Suprapubic skin (tissue), 4 donors: ENCODE data around the gene LIPN. TPM values are rescaled to one million over a fixed set of nuclear protein-coding genes. Genes with fewer than 3 reads are reported as not detected.

Experiments
- DNase-seq, 2 donors: peaks; one replicate each; pipeline ENCODE4 v3.0.0-alpha.2; 2019; ENCODE audit warnings: low spot score in 2 of 2
- H3K27ac ChIP-seq: fragments of 200-600 bp; sonication (generic); one replicate; pipeline ENCODE4 v1.5.1; 2019
- H3K27me3 ChIP-seq: fragments of 200-600 bp; sonication (generic); one replicate; pipeline ENCODE4 v1.5.1; 2019
- H3K36me3 ChIP-seq: fragments of 200-600 bp; sonication (generic); one replicate; pipeline ENCODE4 v1.5.1; 2019
- H3K4me1 ChIP-seq: fragments of 200-600 bp; sonication (generic); one replicate; pipeline ENCODE4 v1.5.1; 2019
- H3K4me3 ChIP-seq: fragments of 200-600 bp; sonication (generic); one replicate; pipeline ENCODE4 v1.5.1; 2019; ENCODE audit warnings: mild to moderate bottlenecking
- H3K9me3 ChIP-seq: fragments of 200-600 bp; sonication (generic); one replicate; pipeline ENCODE4 v1.5.1; 2019
- EP300 ChIP-seq: sonication (generic); formaldehyde crosslinking; IDR thresholded peaks from one replicate; pipeline ENCODE4 v1.6.1; 2017; ENCODE audit warnings: antibody characterized with exemption
- POLR2A ChIP-seq, 2 donors: fragments of 450-650 bp; IDR thresholded peaks; one replicate each; pipeline ENCODE4 v1.6.1; 2017; ENCODE audit warnings: antibody characterized with exemption in 2 of 2, mild to moderate bottlenecking in 2 of 2, moderate library complexity in 2 of 2
- POLR2AphosphoS5 ChIP-seq, 3 donors: sonication (generic); formaldehyde crosslinking; IDR thresholded peaks; one replicate each; pipeline ENCODE4 v1.6.1; 2017; ENCODE audit warnings: antibody characterized with exemption in 3 of 3
- whole genome bisulfite sequencing: methylation state at CpG from one replicate; pipeline ENCODE4 v1.1.5; 2018; 5-methylcytosine and 5-hydroxymethylcytosine counted together
- total RNA-seq, 4 donors: library from RNA; depleted of rRNA; stranded (reverse); fragments of >200 nt; gene quantifications; one replicate each; pipeline ENCODE4 v1.1.0, GENCODE V29; 2016
- TF ChIP-seq, protein P1 (sequence below), 2 donors: fragments of 200-600 bp in 1 of 2; fragments of 450-650 bp in 1 of 2; sonication (generic) in 1 of 2; IDR thresholded peaks; one replicate each; pipeline ENCODE4 v1.5.1; 2016 to 2019; ENCODE audit warnings: antibody characterized with exemption in 2 of 2, mild to moderate bottlenecking in 1 of 2, moderate library complexity in 1 of 2

The LIPN gene
- total RNA-seq, 4 donors from 2014 or later = 7.2 to 42.8 (median 30.1) TPM

DNA sequence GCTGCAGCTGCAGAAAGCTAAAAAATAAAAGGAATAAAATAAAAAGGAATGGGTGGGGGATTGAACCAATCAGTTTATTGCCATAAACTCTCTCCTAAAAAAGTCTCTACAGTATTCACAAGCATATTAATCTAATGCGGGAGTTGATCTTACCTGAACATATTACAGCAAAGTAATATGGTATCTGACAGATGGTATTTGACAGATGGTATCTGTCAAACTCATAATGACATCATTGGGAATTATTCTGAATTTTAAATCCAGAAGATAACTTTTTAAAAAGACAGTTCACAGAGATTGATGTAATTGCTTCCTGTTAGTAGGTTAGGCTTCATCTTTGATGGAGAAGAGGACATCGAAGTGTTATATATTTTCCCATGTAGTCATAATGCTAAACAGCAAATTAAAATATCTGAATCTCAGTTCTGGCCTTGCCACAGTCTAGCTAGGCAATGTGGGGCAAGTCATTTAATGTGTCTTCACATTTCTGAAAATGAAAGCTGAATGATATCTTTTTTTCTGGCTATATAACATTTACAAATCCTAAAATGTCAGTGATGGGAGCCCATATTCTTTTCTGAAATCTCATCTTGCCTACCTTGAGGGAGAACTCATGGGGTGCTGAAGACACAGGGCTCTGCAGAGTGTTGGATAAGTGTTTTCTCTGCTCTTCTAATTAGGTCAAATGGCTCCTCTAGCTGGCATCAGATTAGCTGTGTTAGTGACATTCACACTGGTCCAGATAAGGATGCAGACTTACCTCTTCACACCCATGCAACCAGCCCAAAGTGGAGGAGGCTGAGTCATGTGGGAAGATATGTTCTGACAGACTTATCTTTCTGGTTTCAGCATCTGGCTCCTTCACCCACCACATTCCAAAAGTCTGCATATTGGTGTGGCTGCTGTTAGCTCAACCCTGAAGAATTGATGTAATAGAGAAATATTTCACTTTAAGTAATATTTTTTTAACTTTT is 40.6 kb downstream of the LIPN start:
- 86% methylated on average over 2 of the region's 2 CpGs for WGBS
- Histone ChIP-seq H3K27ac (no peak overlapping the region), H3K9me3 (no peaks in the 10 kb centered on the region), H3K4me1 (peaks cover 12% of the 10 kb centered on the region), H3K4me3 (no peak overlapping the region), H3K36me3 (no peaks in the 10 kb centered on the region), H3K27me3 (no peaks in the 10 kb centered on the region)
- no peak for DNase-seq
- no peak for TF ChIP-seq EP300
- TF ChIP-seq POLR2A (IDR thresholded peaks at IDR 0.05) = no peak
- TF ChIP-seq, protein P1, sequence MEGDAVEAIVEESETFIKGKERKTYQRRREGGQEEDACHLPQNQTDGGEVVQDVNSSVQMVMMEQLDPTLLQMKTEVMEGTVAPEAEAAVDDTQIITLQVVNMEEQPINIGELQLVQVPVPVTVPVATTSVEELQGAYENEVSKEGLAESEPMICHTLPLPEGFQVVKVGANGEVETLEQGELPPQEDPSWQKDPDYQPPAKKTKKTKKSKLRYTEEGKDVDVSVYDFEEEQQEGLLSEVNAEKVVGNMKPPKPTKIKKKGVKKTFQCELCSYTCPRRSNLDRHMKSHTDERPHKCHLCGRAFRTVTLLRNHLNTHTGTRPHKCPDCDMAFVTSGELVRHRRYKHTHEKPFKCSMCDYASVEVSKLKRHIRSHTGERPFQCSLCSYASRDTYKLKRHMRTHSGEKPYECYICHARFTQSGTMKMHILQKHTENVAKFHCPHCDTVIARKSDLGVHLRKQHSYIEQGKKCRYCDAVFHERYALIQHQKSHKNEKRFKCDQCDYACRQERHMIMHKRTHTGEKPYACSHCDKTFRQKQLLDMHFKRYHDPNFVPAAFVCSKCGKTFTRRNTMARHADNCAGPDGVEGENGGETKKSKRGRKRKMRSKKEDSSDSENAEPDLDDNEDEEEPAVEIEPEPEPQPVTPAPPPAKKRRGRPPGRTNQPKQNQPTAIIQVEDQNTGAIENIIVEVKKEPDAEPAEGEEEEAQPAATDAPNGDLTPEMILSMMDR (IDR thresholded peaks at IDR 0.05) = no peak
- no peak for TF ChIP-seq POLR2AphosphoS5 (IDR thresholded peaks at IDR 0.05)

DNA sequence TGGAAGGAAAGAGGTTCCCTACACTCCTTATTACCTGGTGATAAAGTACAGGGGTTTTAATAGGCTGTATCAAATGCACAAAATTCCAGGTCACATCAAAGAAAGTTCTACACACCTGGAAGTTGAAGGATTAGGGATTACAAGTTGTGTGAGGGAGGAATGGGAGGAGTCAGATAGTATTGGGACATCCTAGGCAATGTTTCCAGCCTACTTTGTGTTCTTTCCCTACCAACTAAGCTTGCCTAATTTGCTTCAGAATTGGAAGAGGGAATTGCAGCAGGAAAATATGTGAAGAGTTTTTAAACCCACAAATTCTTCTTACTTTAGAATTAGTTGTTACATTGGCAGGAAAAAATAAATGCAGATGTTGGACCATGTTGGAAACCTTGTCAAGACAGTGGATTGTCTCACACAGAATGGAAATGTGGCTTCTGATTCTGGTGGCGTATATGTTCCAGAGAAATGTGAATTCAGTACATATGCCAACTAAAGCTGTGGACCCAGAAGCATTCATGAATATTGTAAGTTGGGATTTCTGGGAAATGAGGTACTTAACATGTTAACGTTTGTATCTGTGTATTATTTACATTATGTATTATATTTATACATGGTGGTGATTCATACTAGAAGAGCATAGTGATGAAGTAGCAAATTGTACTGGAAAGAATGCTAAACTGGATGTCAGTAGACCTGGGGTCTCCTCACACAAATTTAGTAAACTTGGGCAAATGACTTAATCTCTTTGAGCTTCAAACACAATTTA is 42.9 kb downstream of the LIPN start, which contains the start of gene LIPM:
TSS of gene LIPM (plus strand) at position 208 of the 763 bp plus-strand sequence. CDS start at position 375, 167 bp downstream.
- Histone ChIP-seq H3K4me3 (peak within 1 kb of the TSS; percentile 8), H3K27ac (peak within 1 kb of the TSS; percentile 40), H3K4me1 (peaks cover 12% of the 10 kb centered on the region), H3K36me3 (no peaks in the 10 kb centered on the region), H3K9me3 (no peaks in the 10 kb centered on the region), H3K27me3 (no peaks in the 10 kb centered on the region)
- TF ChIP-seq, protein P1 (IDR thresholded peaks at IDR 0.05) = no peak
- no peak for TF ChIP-seq POLR2AphosphoS5 (IDR thresholded peaks at IDR 0.05)
- WGBS = 74% methylated on average over 2 of the region's 2 CpGs
- DNase-seq = no peak

DNA sequence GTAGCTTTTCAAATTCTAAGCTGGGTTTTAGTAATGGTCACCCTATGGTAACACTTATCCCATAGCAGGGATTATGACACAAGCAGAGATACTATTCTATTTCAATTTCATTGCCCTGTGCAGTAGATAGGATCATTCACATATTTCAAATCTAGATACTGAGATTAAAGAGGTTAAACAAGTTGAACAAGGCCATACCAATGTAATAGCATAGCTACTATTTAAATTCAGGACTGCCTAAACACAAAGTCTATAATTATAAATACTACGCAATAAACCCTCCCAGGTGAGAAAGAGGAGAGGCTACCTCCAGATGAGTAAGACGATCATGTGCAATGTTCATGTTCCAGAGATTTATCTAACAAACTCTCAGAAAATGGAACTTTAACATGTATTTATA is 43.8 kb downstream of the LIPN start:
- no peak for TF ChIP-seq POLR2A (IDR thresholded peaks at IDR 0.05)
- TF ChIP-seq POLR2AphosphoS5 (IDR thresholded peaks at IDR 0.05) = no peak
- TF ChIP-seq, protein P1 (IDR thresholded peaks at IDR 0.05) = no peak
- no peak for TF ChIP-seq EP300
- H3K27ac ChIP-seq = peak overlapping the region; percentile 81

DNA sequence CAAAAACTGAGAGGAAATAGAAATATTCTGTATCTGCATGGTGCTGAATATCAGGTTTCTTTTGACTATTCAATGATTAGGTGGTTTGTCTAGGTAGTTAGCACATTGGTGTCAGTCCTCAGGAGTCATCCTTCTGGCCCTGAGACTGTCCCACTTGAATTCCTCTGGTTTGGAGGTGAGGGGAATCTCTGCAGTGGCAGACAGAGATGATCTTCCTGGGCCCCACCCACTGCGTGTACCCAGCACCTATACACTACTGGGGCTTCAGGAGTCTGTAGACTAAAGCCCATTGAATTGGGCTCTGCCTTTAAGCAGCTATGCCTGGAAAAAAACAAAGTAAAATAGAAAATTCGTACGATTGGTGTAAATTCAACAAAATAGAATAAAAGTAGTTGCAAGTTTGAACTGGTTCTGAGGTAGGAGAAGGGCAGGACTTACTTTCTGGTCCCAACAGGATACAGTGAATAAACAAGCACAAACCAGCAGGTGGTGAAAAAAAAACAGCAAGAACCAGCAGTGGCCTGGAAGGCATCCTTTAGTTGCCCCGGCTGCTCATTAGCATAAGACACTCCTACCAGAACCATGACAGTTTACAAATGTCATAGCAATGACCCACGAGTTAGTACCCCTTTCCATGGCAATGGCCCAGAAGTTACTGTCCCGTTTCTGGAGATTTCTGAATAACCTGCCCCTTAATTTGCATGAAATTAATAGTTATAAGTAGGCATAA is 44.4 kb downstream of the LIPN start:
- H3K4me1 ChIP-seq = peaks cover 12% of the 10 kb centered on the region
- no peak overlapping the region for H3K4me3 ChIP-seq
- H3K27me3 ChIP-seq = no peaks in the 10 kb centered on the region
- DNase-seq = no peak
- H3K27ac ChIP-seq = peak overlapping the region; percentile 81
- no peaks in the 10 kb centered on the region for H3K9me3 ChIP-seq
- no peaks in the 10 kb centered on the region for H3K36me3 ChIP-seq
- TF ChIP-seq POLR2AphosphoS5 (IDR thresholded peaks at IDR 0.05) = no peak
- no peak for TF ChIP-seq EP300
- TF ChIP-seq, protein P1 (IDR thresholded peaks at IDR 0.05) = no peak
- TF ChIP-seq POLR2A (IDR thresholded peaks at IDR 0.05) = no peak
- 28% methylated on average over 6 of the region's 6 CpGs for WGBS

More for the DNA sequence above, 43.8 kb downstream of the LIPN start:
- WGBS = 54% methylated on average over 2 of the region's 2 CpGs
- no peaks in the 10 kb centered on the region for H3K36me3 ChIP-seq
- H3K4me3 ChIP-seq = no peak overlapping the region
- no peaks in the 10 kb centered on the region for H3K27me3 ChIP-seq
- H3K4me1 ChIP-seq = peaks cover 12% of the 10 kb centered on the region
- DNase-seq = no peak
- H3K9me3 ChIP-seq = no peaks in the 10 kb centered on the region
